ENCODE data around the gene TMEM87A. TPM values are rescaled to one million over a fixed set of nuclear protein-coding genes. Genes with fewer than 3 reads are reported as not detected.
"Not testable (repeated sequence)": the region's sequence is repeated elsewhere in the genome, so short reads cannot be mapped to it uniquely, and the experiment has no call there.

Gene TMEM87A, protein sequence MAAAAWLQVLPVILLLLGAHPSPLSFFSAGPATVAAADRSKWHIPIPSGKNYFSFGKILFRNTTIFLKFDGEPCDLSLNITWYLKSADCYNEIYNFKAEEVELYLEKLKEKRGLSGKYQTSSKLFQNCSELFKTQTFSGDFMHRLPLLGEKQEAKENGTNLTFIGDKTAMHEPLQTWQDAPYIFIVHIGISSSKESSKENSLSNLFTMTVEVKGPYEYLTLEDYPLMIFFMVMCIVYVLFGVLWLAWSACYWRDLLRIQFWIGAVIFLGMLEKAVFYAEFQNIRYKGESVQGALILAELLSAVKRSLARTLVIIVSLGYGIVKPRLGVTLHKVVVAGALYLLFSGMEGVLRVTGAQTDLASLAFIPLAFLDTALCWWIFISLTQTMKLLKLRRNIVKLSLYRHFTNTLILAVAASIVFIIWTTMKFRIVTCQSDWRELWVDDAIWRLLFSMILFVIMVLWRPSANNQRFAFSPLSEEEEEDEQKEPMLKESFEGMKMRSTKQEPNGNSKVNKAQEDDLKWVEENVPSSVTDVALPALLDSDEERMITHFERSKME
- 85.9 TPM for total RNA-seq

DNA sequence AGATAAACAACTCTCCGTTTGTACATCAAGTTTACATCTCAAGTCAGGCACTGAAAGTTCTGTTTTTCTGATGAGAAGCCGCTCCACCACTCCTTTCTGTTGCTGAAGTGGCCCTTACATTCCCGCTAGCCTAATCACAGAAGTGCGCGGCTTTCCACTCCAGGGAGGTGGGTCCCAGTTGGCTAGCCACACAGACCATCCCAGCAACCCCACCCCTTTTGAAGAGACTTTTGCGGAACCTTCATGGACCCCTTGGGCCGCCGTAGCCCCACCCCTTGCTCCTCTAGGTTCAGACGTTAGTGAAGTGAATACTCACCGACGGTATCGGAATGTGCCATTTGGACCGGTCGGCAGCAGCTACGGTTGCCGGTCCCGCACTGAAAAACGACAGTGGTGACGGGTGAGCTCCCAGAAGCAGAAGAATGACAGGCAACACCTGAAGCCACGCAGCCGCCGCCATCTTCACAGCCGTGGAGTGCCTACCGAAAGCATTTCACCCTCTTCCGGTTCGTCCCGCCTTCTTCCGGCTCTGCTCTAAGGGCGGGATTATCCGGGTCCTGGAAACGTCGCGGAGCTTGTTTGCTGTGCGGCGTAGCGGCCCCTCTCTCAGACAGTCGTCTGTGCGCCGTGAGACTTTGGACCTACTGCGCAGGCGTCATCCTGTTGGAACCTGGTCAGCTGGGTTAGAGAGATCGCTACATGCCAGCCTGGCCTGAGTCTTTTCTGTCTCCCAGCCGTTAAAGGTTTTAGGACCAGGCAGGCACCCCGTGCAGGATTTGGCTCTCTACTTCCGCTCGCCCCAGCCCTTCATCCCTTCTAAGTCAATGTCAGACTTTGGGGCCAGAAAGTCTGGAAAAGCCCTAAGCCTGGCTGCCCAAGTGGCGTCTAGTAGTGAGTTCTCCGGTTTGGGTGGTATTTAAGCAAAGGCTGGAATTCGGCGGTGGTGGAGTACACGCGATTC lies at the start of gene TMEM87A, which contains the start of gene GANC:
TMEM87A (minus strand) TSS at position 495 of the 961 bp plus-strand sequence; CDS start at position 460, 35 bp downstream.
GANC (plus strand) TSS at position 263 of the 961 bp plus-strand sequence. CDS start 1,281 bp downstream, outside the sequence.
- peak; percentile 99 for DNase-seq

GRCh38 chr15:42319206-42319605 lies 46.0 kb upstream of the TMEM87A start:
- DNase-seq = no peak

- not testable (repeated sequence) for DNase-seq
Observed at GRCh38 chr15:42316282-42316805, 43.1 kb upstream of the TMEM87A start.

DNA sequence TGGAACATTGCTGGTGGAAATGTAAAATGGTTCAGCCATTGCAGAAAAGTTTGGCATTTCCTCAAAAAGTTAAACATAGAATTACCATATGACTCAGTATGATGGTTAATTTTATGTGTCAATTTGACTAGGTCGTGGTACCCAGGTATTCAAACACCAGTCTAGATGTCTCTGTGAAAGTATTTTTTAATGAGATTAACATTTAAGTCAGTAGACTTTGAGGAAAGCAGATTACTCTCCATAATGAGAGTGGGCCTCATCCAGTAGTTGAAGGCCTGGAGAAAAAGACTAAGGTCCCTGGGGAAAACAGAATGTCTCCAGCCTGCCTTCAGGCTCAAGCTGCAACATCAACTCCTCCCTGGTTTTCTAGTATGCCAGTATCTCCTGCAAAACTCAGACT lies 42.3 kb upstream of the TMEM87A start:
- no peak for DNase-seq

- DNase-seq = no peak
Observed at GRCh38 chr15:42314818-42315217, 41.6 kb upstream of the TMEM87A start.

GRCh38 chr15:42313463-42313862 lies 40.2 kb upstream of the TMEM87A start:
- DNase-seq = no peak

DNA sequence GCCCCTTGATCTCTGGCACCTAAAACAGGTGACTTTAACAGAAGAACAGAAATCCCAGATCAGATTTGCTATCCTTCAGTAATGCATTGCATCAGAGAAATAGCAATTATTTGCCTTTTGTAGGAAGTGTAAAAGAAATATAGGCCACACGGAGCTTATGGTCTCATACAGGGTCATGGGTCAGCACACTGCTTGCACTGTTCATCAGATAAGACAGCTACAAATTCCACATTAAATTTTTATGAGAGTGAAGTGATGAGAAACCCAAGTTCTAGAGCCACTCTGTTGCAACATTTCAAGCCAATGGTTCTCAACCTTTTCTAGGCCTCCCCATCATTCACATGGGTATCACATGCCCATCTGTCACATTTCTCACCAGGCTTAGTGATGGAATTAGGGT lies 33.4 kb upstream of the TMEM87A start:
- no peak for DNase-seq

GRCh38 chr15:42301004-42301403 lies 27.8 kb upstream of the TMEM87A start:
- not testable (repeated sequence) for DNase-seq

DNA sequence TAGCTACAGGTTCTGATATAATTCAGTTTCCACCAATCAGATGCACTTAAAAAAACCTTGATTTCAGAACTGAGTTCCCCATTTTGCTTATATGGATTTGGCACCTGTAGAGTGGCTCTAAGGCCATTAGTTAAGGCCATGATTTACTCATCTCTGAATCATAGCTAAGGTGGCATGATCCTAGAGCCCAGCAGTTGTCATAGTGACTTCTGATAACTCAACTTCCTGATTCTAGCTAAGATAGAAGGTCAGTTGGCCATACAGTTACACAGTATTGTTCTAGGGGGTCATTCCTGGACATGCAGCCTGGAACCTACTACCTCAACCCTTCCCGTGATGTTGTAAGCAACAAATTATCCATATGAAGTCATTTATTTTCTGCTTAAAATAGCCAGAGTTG lies 15.9 kb upstream of the TMEM87A start:
- DNase-seq = no peak

DNA sequence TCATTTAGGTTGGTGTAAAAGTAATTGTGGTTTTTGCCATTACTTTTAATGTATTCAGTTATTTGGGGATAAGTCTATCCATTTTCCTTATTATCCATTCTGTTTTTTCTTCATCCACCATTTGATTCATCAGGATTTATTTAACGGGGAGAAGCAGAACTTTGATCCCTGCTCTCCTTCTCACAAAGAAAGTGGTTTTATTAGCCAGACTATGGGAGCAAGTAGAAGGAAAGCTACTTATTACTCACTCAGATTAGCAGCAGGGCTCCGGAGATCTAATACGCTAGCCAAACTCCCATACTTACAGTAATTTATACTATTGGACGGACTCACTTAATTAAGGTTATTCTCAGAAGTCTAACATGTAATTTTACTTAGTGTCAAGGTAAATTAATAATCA lies 14.7 kb upstream of the TMEM87A start:
- no peak for DNase-seq

- no peak for DNase-seq
Observed at GRCh38 chr15:42286445-42287029, 13.3 kb upstream of the TMEM87A start.

GRCh38 chr15:42285034-42285433 lies 11.8 kb upstream of the TMEM87A start:
- no peak for DNase-seq

GRCh38 chr15:42284551-42284950 lies 11.3 kb upstream of the TMEM87A start:
- DNase-seq = no peak

GRCh38 chr15:42283671-42284070 lies 10.4 kb upstream of the TMEM87A start:
- DNase-seq = no peak

DNA sequence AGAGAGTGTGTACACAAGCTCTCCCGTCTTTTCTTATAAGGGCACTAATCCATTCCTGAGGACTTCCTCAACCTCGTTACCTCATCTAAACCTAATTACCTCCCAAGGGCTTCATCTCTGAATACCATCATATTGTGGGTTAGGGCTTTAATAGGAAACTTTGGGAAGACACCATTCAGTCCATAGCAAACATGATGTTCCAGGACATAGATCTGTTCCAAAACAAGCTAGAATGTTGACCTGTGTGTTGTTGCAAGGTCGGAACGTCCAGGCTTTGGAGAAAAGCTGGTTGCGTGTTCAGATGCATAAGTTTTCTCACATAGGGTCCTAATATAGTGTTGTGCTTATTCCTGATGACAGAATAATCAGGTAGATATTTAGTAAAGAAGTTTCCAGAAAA lies 9.7 kb upstream of the TMEM87A start:
- DNase-seq = no peak

- DNase-seq = no peak
Observed at GRCh38 chr15:42282344-42282743, 9.1 kb upstream of the TMEM87A start.

DNA sequence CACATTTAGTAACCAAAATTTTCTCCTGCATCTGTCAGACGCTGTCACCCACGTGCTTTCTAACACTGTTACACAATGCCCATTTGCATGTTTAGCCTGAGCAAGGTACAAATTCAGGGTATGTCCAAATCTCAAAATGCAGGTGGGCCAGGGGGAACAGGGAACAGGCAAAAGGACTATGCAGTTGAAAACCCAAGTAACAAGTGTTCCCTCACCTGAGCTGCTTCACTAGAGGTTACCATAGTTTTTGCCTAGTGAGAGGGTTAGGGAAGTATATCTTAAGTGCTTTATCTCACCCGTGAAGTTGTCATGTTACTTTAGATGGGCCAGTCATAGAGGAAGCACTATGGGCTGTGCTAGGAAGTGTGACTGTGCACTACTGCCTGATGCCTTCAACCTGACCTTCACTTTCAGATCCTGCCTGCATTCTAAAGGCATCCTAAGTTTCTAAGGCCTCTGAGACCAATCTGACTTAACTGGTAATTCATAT lies 6.0 kb upstream of the TMEM87A start:
- no peak for DNase-seq

DNA sequence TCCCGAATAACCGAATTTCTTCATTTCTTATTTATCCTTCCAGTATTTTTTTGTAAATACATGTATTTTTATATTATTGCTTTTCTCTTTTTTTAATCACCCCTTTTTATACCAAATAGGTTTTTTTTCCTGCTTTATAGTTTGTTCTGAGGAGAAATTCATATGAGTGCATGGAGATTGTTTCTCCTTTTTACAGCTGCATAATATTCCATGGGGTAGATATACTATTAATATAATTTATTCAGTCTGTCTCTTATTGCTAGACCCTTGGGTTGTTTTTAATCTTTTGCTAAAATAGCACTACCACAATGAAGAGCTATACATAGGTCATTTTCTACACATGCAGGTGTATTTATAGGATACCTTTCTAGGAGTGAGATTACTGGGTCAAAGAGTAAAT lies 3.5 kb upstream of the TMEM87A start:
- no peak for DNase-seq

GRCh38 chr15:42275780-42276391 lies 2.7 kb upstream of the TMEM87A start:
- DNase-seq = no peak

DNA sequence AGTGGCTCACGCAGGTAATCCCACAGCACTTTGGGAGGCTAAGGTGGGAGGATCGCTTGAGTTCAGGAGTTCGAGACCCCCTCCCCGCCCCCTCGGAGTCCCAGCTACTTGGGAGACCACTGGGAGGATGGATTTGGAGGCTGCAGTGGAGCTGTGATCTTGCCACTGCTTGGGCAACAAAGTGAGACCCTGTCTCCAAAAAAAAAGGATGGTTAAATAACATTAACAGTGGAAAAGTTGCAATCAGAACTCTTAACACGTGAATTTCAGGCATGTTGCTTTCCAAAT lies 1.4 kb upstream of the TMEM87A start:
- DNase-seq = no peak

DNA sequence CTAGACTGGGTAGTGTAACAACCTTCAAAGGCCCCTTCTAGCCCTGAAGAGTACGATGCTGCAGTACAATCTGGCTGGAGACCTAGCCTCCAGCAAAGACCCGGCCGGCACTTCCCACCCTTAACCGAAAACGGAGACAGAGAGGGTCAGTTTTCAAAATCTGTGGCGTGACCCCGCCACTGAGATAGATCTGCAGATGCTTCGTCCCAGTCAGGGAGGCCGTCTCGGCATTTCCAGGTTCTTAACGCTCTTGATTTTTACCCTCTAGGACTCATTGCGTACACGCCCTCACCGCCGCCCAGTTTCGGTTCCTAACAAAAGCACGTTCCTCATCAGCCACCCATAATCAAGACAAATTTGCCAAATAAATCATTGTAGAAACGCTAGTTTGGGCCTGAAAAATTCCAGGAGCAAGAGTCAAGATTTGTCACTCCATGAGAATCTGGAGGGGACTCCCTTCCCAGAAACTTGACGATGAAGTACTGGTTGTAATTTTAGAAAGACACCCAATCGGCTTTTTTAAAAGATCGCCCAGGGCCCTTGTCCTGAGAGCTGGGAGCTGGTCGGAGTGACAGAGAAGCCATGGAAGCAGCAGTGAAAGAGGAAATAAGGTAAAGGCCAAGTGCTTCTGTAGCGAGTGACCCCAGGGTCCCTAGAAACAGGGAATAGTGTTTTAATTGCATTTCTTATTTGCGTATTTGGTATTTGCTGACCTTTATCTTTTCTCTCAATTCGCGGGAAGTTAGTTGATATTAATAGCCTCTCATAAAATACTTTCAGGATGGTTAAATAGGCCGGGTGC lies 868 bp upstream of the TMEM87A start:
- DNase-seq = peak; percentile 66

All from skin of body (tissue), 2 donors.